Measurements from ENCODE around the gene EPS8. TPM values are rescaled to one million over a fixed set of nuclear protein-coding genes. Genes with fewer than 3 reads are reported as not detected.

Gene EPS8
- polyA plus RNA-seq, 1 donor (not counting 4 experiments of a cell fraction or from before 2014, with no cell fraction given), result 4.0 TPM

DNA sequence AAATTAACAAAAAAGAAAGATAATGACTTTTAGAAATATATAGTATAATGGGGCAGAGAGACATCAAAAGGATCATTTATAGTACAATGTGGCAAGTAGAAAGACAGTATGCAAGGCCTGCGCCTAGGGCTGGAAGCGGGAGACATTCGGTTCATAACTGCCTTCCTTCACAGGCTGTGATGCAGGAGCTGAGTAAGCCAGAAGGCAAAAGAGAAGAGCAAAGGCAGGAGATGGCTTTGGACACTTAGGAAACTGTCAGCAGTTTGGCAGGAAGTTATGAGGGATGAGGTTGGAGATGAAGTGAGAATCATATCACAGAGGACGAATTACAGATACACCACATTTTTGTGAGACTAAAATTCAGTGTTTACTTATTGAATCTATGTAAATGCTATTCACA, 97.8 kb downstream of the EPS8 start:
- Histone ChIP-seq H3K4me2 (ENCODE audit: control insufficient read depth, extremely low read depth, insufficient read depth, low read depth, low read length) (no peak overlapping the region), H3K27ac (ENCODE audit: control insufficient read depth, insufficient read depth, low read length) (no peak overlapping the region)
- dilution Hi-C loops (cut with MboI; ENCODE audit: extremely low pct_ligation_motif_present, low sequenced_read_pairs), result no loop called here

DNA sequence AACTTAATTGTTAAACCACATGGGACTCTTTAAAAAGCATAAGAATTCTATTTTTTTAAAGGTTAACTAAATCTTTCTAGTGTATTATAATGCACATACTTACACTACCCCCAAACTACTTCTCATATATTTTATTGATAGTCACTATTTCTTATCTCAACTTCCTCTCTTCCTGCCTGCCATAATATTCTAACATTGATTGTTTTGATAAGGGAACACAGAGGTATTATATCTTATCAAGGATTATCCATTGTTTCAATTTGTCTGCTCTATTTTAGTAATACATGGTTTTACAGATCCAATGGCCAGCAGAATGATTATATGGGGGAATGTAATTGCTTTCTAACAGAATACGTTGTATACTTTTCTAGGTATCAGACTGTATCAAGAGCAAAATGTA, 98.9 kb downstream of the EPS8 start:
- FAIRE-seq (no peak), DNase-seq (ENCODE audit: low read depth, low spot score) (no peak)
- Histone ChIP-seq H3K9me3 (ENCODE audit: control insufficient read depth, low read depth, low read length) (no peaks in the 10 kb centered on the region), H3K9ac (ENCODE audit: control insufficient read depth, extremely low read depth, insufficient read depth, low read length) (no peak overlapping the region), H3K4me2 (ENCODE audit: control insufficient read depth, extremely low read depth, insufficient read depth, low read depth, low read length) (no peak overlapping the region), H3K79me2 (ENCODE audit: control insufficient read depth, insufficient read depth, low read length) (no peaks in the 10 kb centered on the region), H3K27me3 (ENCODE audit: control insufficient read depth, extremely low read depth, insufficient read depth, low read length) (no peaks in the 10 kb centered on the region), H3K9me1 (ENCODE audit: control insufficient read depth, extremely low read depth, insufficient read depth, low read length) (no peaks in the 10 kb centered on the region), H3K27ac (ENCODE audit: control insufficient read depth, insufficient read depth, low read length) (no peak overlapping the region), H3K4me3 (ENCODE audit: control insufficient read depth in 2 of 3, extremely low read depth in 1 of 3, insufficient read depth in 2 of 3, low read depth in 1 of 3, low read length in 3 of 3) (no peak overlapping the region), H3K36me3 (ENCODE audit: control insufficient read depth in 2 of 2, extremely low read depth in 1 of 2, insufficient read depth in 2 of 2, low read length in 2 of 2) (no peaks in the 10 kb centered on the region), H4K20me1 (ENCODE audit: control insufficient read depth, extremely low read depth, insufficient read depth, low read length) (no peaks in the 10 kb centered on the region), H2AFZ (ENCODE audit: control insufficient read depth, low read length) (no peak overlapping the region), H3K4me1 (ENCODE audit: control insufficient read depth, extremely low read depth, insufficient read depth, low read length) (no peaks in the 10 kb centered on the region)
- dilution Hi-C loops (cut with MboI; ENCODE audit: extremely low pct_ligation_motif_present, low sequenced_read_pairs), result no loop called here
- TF ChIP-seq, protein P1, sequence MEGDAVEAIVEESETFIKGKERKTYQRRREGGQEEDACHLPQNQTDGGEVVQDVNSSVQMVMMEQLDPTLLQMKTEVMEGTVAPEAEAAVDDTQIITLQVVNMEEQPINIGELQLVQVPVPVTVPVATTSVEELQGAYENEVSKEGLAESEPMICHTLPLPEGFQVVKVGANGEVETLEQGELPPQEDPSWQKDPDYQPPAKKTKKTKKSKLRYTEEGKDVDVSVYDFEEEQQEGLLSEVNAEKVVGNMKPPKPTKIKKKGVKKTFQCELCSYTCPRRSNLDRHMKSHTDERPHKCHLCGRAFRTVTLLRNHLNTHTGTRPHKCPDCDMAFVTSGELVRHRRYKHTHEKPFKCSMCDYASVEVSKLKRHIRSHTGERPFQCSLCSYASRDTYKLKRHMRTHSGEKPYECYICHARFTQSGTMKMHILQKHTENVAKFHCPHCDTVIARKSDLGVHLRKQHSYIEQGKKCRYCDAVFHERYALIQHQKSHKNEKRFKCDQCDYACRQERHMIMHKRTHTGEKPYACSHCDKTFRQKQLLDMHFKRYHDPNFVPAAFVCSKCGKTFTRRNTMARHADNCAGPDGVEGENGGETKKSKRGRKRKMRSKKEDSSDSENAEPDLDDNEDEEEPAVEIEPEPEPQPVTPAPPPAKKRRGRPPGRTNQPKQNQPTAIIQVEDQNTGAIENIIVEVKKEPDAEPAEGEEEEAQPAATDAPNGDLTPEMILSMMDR (optimal IDR thresholded peaks at IDR 0.05 in 1 of 3, IDR thresholded peaks at IDR 0.05 in 1 of 3, conservative IDR thresholded peaks at IDR 0.05 in 1 of 3; ENCODE audit: extremely low read depth in 1 of 3, insufficient read depth in 2 of 3, low read length in 3 of 3), result no peak
- no peak for TF ChIP-seq EZH2 (IDR thresholded peaks at IDR 0.05; ENCODE audit: low read length)

More for the DNA sequence above, 97.8 kb downstream of the EPS8 start:
- Histone ChIP-seq H3K36me3 (ENCODE audit: control insufficient read depth in 2 of 2, extremely low read depth in 1 of 2, insufficient read depth in 2 of 2, low read length in 2 of 2) (no peaks in the 10 kb centered on the region), H3K79me2 (ENCODE audit: control insufficient read depth, insufficient read depth, low read length) (no peaks in the 10 kb centered on the region), H3K4me1 (ENCODE audit: control insufficient read depth, extremely low read depth, insufficient read depth, low read length) (no peaks in the 10 kb centered on the region), H3K9me1 (ENCODE audit: control insufficient read depth, extremely low read depth, insufficient read depth, low read length) (no peaks in the 10 kb centered on the region), H4K20me1 (ENCODE audit: control insufficient read depth, extremely low read depth, insufficient read depth, low read length) (no peaks in the 10 kb centered on the region), H3K27me3 (ENCODE audit: control insufficient read depth, extremely low read depth, insufficient read depth, low read length) (no peaks in the 10 kb centered on the region), H3K4me3 (ENCODE audit: control insufficient read depth in 2 of 3, extremely low read depth in 1 of 3, insufficient read depth in 2 of 3, low read depth in 1 of 3, low read length in 3 of 3) (no peak overlapping the region), H3K9ac (ENCODE audit: control insufficient read depth, extremely low read depth, insufficient read depth, low read length) (no peak overlapping the region), H3K9me3 (ENCODE audit: control insufficient read depth, low read depth, low read length) (no peaks in the 10 kb centered on the region), H2AFZ (ENCODE audit: control insufficient read depth, low read length) (no peak overlapping the region)
- TF ChIP-seq, protein P1 (optimal IDR thresholded peaks at IDR 0.05 in 1 of 3, IDR thresholded peaks at IDR 0.05 in 1 of 3, conservative IDR thresholded peaks at IDR 0.05 in 1 of 3; ENCODE audit: extremely low read depth in 1 of 3, insufficient read depth in 2 of 3, low read length in 3 of 3), result no peak
- no peak for TF ChIP-seq EZH2 (IDR thresholded peaks at IDR 0.05; ENCODE audit: low read length)
- FAIRE-seq (no peak), DNase-seq (ENCODE audit: low read depth, low spot score) (no peak)
